ENCODE data around the gene ATP5MK. TPM values are rescaled to one million over a fixed set of nuclear protein-coding genes. Genes with fewer than 3 reads are reported as not detected.
"Not testable (repeated sequence)": the region's sequence is repeated elsewhere in the genome, so short reads cannot be mapped to it uniquely, and the experiment has no call there.

ATP5MK gene
- total RNA-seq, 1 donor from 2014 or later, result 300 TPM

DNA sequence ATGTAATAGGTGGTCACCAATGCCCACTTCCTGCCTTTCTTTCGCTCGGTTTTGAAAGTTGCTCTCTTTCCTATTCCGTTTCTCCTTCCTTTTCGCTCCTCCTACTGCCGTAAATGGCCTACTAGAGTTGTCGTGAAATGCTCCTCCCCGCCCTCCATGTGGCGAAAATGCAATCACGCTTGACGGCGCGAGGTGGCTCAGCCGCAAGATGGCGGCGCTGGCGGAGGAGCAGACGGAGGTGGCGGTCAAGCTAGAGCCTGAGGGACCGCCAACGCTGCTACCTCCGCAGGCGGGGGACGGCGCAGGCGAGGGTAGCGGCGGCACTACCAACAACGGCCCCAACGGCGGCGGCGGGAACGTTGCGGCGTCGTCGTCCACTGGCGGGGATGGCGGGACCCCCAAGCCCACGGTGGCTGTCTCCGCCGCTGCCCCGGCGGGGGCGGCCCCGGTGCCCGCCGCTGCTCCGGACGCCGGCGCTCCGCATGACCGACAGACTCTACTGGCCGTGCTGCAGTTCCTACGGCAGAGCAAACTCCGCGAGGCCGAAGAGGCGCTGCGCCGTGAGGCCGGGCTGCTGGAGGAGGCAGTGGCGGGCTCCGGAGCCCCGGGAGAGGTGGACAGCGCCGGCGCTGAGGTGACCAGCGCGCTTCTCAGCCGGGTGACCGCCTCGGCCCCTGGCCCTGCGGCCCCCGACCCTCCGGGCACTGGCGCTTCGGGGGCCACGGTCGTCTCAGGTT, 28.3 kb downstream of the ATP5MK start, which contains the start of gene TAF5:
TAF5 (plus strand) TSS at position 195 of the 737 bp plus-strand sequence; CDS start at position 209, 14 bp downstream.
- peak; percentile 90 for DNase-seq (ENCODE audit: extremely low spot score, unreplicated experiment)
- TF ChIP-seq, protein P1, sequence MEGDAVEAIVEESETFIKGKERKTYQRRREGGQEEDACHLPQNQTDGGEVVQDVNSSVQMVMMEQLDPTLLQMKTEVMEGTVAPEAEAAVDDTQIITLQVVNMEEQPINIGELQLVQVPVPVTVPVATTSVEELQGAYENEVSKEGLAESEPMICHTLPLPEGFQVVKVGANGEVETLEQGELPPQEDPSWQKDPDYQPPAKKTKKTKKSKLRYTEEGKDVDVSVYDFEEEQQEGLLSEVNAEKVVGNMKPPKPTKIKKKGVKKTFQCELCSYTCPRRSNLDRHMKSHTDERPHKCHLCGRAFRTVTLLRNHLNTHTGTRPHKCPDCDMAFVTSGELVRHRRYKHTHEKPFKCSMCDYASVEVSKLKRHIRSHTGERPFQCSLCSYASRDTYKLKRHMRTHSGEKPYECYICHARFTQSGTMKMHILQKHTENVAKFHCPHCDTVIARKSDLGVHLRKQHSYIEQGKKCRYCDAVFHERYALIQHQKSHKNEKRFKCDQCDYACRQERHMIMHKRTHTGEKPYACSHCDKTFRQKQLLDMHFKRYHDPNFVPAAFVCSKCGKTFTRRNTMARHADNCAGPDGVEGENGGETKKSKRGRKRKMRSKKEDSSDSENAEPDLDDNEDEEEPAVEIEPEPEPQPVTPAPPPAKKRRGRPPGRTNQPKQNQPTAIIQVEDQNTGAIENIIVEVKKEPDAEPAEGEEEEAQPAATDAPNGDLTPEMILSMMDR (conservative IDR thresholded peaks at IDR 0.05), result no peak
- peaks cover 6% of the 10 kb centered on the region for H3K9me3 Mint-ChIP-seq
- peak within 1 kb of the TSS; percentile 94 for H3K4me3 Mint-ChIP-seq
- no peaks in the 10 kb centered on the region for H3K27me3 Mint-ChIP-seq
- H3K36me3 Mint-ChIP-seq, result peaks cover 6% of the 10 kb centered on the region
- H3K27ac Mint-ChIP-seq, result peak within 1 kb of the TSS; percentile 89
- H3K4me1 Mint-ChIP-seq (ENCODE audit: unreplicated experiment), result peaks cover 13% of the 10 kb centered on the region

DNA sequence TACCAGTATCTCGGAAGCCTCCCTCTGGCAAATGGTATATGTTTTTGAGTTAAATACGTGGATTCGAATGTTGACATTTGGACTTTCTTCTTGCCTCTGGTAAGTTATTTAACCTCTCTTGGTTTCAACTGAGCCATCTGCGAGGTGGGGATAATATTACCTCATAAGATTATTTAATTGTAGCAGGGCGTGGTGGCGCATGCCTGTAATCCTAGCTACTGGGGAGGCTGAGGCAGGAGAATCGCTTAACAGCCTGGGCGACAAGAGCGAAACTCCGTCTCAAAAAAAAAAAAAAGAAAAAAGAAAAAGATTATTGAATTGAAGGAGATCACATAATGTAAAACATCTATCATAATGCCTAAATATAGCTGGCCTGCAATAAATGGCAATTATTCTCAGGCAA, 28.9 kb downstream of the ATP5MK start:
- Mint-ChIP-seq H3K9me3 (peaks cover 6% of the 10 kb centered on the region), H3K36me3 (peaks cover 6% of the 10 kb centered on the region), H3K4me1 (ENCODE audit: unreplicated experiment) (peaks cover 13% of the 10 kb centered on the region), H3K4me3 (peak overlapping the region; percentile 94), H3K27me3 (no peaks in the 10 kb centered on the region), H3K27ac (peak overlapping the region; percentile 89)
- peak; percentile 4 for DNase-seq (ENCODE audit: extremely low spot score, unreplicated experiment)
- TF ChIP-seq, protein P1 (conservative IDR thresholded peaks at IDR 0.05), result no peak

DNA sequence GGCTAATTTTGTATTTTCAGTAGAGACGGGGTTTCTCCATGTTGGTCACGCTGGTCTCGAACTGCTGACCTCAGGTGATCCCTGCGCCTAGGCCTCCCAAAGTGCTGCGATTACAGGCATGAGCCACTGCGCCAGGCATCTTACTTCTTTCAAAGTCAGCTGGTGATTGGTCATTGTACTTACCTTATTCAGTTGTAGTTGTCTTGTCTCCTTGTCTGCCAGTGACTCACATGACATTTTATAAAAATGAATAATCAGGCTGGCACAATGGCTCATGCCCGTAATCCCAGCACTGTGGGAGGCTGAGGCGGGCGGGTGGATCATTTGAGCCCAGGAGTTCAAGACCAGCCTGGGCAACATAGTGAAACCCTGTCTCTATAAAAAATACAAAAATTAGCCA, 35.5 kb downstream of the ATP5MK start:
- H3K9me3 Mint-ChIP-seq; DNase-seq (ENCODE audit: extremely low spot score, unreplicated experiment); H3K36me3 Mint-ChIP-seq; H3K27me3 Mint-ChIP-seq; H3K4me3 Mint-ChIP-seq; H3K4me1 Mint-ChIP-seq (ENCODE audit: unreplicated experiment); H3K27ac Mint-ChIP-seq: not testable (repeated sequence)

DNA sequence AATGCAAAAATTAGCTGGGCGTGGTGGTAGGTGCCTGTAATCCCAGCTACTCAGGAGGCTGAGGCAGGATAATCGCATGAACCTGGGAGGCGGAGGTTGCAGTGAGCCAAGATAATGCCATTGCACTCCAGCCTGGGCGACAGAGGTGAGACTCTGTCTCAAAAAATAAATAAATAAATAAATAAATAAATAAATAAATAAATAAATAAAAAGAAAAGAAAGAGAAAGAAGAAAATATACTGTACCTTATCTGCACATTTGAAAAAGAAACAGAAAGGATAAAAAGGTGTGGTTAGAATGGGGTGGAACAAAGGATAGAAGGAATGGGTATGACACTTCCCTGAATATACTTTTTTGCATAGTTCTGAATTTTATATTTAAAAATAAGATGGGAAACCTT, 36.8 kb downstream of the ATP5MK start:
- H3K27ac Mint-ChIP-seq; H3K9me3 Mint-ChIP-seq; H3K27me3 Mint-ChIP-seq; H3K4me3 Mint-ChIP-seq; H3K36me3 Mint-ChIP-seq; H3K4me1 Mint-ChIP-seq (ENCODE audit: unreplicated experiment); DNase-seq (ENCODE audit: extremely low spot score, unreplicated experiment): not testable (repeated sequence)

DNA sequence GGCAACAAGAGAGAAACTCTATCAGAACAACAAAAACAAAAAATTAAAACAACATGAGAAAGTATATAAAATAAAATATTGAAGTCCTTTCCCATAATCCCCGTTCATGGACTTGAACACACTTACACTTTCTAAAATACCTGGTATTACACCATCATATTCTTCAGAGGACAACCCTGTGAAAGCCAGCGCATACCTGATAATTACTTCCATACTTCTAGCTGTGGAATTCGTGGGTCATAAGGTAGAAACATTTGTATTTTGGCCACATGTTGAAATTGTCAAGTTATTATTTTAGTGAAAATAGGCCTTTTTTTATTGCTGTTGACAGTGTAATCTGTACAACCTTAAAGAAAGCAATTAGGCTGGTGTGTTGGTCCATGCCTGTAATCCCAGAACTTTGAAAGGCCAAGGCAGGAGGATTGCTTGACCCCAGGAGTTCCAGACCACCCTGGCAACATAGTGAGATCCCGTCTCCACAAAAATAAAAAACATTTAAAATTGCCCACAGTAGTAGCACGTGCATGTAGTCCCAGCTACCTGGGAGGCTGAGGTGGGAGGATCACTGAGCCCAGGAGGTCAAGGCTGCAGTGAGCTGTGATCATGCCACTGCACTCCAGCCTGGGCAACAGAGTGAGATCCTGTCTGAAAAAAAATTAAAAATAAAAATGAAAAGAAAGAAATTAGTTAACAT, 40.2 kb downstream of the ATP5MK start:
- no peaks in the 10 kb centered on the region for H3K9me3 Mint-ChIP-seq
- no peak overlapping the region for H3K27ac Mint-ChIP-seq
- H3K4me1 Mint-ChIP-seq (ENCODE audit: unreplicated experiment), result no peaks in the 10 kb centered on the region
- no peak overlapping the region for H3K4me3 Mint-ChIP-seq
- H3K27me3 Mint-ChIP-seq, result no peaks in the 10 kb centered on the region
- no peak for DNase-seq (ENCODE audit: extremely low spot score, unreplicated experiment)
- TF ChIP-seq, protein P1 (conservative IDR thresholded peaks at IDR 0.05), result no peak
- H3K36me3 Mint-ChIP-seq, result no peaks in the 10 kb centered on the region

DNA sequence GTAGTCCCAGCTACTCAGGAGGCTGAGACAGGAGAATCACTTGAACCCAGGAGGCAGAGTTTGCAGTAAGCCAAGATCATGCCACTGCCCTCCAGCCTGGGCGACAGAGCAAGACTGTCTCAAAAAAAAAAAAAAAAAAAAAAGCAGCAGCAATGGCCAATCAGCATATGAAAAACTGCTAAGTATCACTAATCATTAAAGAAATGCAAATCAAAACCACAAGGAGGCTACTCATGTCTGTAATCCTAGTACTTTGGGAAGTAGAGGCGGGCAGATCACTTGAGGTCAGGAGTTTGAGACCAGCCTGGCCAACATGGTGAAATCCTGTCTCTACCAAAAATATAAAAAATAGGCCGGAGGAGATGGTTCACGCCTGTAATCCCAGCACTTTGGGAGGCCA, 41.7 kb downstream of the ATP5MK start:
- H3K36me3 Mint-ChIP-seq; H3K4me1 Mint-ChIP-seq (ENCODE audit: unreplicated experiment); H3K9me3 Mint-ChIP-seq; DNase-seq (ENCODE audit: extremely low spot score, unreplicated experiment); H3K27me3 Mint-ChIP-seq; H3K27ac Mint-ChIP-seq; H3K4me3 Mint-ChIP-seq: not testable (repeated sequence)

DNA sequence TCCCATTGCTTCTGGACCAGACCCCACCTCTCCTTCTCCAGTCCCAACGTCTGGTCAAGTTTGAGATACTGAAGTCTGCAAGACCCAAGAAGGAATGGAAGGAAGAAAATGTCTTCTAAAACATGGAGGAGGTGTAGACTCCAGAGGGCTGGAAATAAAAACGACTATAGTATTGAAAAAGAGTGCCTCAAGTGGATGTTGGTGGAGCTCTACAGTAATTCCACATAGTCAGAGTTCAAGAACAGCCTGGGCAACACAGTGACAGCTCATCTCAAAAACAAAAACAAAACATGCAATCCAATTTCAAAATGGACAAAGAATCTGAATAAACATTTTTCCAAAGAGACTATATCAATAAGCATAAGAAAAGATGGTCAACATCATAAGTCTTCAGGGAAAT, 43.0 kb downstream of the ATP5MK start:
- no peaks in the 10 kb centered on the region for H3K27me3 Mint-ChIP-seq
- no peaks in the 10 kb centered on the region for H3K9me3 Mint-ChIP-seq
- H3K4me1 Mint-ChIP-seq (ENCODE audit: unreplicated experiment), result peaks cover 4% of the 10 kb centered on the region
- no peak overlapping the region for H3K4me3 Mint-ChIP-seq
- no peak overlapping the region for H3K27ac Mint-ChIP-seq
- peaks cover 3% of the 10 kb centered on the region for H3K36me3 Mint-ChIP-seq
- TF ChIP-seq, protein P1 (conservative IDR thresholded peaks at IDR 0.05), result no peak
- no peak for DNase-seq (ENCODE audit: extremely low spot score, unreplicated experiment)
